ENCODE measurements around the gene SCFD2. TPM values are rescaled to one million over a fixed set of nuclear protein-coding genes. Genes with fewer than 3 reads are reported as not detected.

The SCFD2 gene
- polyA plus RNA-seq, 1 donor: 8.2 TPM

DNA sequence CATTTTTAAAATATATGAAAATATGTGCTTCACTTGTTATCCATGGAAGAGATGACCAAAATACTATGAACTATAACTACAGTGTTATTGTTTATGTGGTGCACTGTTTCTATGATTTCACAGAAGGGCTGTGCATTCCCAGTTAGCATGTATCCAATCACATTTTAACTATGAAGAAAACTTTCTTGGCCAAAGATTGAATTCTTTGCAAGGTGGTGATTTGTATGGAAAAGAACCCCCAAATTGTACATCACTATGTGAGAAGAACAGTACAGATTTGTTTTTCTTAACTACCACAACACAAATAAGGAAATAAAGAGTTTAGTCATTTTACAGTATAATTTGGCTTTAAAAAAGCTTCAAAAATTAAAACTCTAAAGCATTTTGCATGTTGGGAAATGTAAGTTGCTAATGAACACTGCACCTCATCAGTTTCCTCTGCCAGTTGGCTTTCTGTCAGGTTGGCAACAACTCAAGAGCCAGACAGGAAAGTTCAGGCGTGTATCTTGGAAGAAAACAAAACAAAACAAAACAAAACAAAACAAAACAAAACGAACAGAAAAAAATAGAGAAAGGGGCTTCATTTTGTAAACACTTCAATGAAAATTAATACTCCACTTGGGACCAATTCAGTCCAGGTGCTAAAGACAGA is 237.0 kb downstream of the SCFD2 start:
- H3K27ac ChIP-seq (ENCODE audit: low read length): no peak overlapping the region
- WGBS (ENCODE audit: insufficient coverage, low lambda C conversion rate): 93% methylated on average over 2 of the region's 2 CpGs
- no peaks in the 10 kb centered on the region for H3K9me3 ChIP-seq (ENCODE audit: control insufficient read depth, low read depth, low read length)
- H3K36me3 ChIP-seq (ENCODE audit: control insufficient read depth, insufficient read depth, low read length): no peaks in the 10 kb centered on the region
- no peak for DNase-seq
- H3K4me1 ChIP-seq (ENCODE audit: control insufficient read depth, insufficient read depth, low read length): peaks cover 7% of the 10 kb centered on the region
- H3K27me3 ChIP-seq (ENCODE audit: control insufficient read depth, insufficient read depth, low read length): no peaks in the 10 kb centered on the region
- no peak overlapping the region for H3K4me3 ChIP-seq (ENCODE audit: low read length)

DNA sequence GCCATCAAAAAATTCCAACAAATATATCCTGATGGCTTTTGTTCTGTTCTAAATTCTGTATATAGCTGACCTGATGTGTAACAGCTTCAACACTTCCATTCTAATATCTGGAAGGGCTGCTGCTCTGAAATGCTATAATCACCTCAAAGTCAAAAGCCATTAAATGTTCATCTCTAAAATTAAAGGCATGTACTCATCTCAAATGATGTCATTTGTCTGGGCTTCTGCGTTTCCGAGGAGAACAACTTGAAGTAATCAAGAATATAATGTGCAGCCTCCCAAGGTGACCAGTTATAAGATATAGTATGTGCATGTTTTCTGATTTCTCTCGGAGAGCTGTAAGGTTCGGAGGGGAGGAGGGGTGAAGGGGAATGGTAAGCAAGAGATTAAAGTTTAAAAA is 237.6 kb downstream of the SCFD2 start:
- Histone ChIP-seq H3K4me1 (ENCODE audit: control insufficient read depth, insufficient read depth, low read length) (peaks cover 9% of the 10 kb centered on the region), H3K36me3 (ENCODE audit: control insufficient read depth, insufficient read depth, low read length) (no peaks in the 10 kb centered on the region), H3K27me3 (ENCODE audit: control insufficient read depth, insufficient read depth, low read length) (no peaks in the 10 kb centered on the region), H3K4me3 (ENCODE audit: low read length) (no peak overlapping the region), H3K27ac (ENCODE audit: low read length) (no peak overlapping the region), H3K9me3 (ENCODE audit: control insufficient read depth, low read depth, low read length) (no peaks in the 10 kb centered on the region)
- WGBS (ENCODE audit: insufficient coverage, low lambda C conversion rate): 93% methylated on average over 4 of the region's 4 CpGs
- no peak for DNase-seq

DNA sequence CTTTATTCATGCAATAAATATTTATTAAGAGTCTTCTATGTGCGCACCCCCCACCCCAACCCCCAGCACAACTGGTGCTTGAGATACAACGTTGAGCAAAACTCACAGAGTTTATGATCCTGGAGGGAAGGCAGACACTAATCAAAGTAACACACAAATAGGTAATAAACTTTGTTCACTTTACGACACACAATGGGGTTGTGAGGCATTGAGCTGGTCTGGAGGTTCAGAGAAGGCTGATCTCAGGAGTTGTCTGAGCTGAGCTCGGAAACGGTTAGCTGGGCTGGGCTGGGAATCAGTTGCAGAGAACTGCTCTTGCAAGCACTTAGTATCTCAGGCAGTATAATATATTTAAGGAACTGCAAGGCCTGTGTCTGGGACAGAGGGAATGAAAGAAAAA is 238.5 kb downstream of the SCFD2 start:
- no CpG with 5 or more reads among the region's 5 CpGs for WGBS (ENCODE audit: insufficient coverage, low lambda C conversion rate)
- DNase-seq: peak in 1 of 2 donors; percentile 37
- H3K36me3 ChIP-seq (ENCODE audit: control insufficient read depth, insufficient read depth, low read length): no peaks in the 10 kb centered on the region
- H3K4me3 ChIP-seq (ENCODE audit: low read length): no peak overlapping the region
- H3K4me1 ChIP-seq (ENCODE audit: control insufficient read depth, insufficient read depth, low read length): peaks cover 14% of the 10 kb centered on the region
- H3K9me3 ChIP-seq (ENCODE audit: control insufficient read depth, low read depth, low read length): no peaks in the 10 kb centered on the region
- no peaks in the 10 kb centered on the region for H3K27me3 ChIP-seq (ENCODE audit: control insufficient read depth, insufficient read depth, low read length)
- H3K27ac ChIP-seq (ENCODE audit: low read length): no peak overlapping the region

DNA sequence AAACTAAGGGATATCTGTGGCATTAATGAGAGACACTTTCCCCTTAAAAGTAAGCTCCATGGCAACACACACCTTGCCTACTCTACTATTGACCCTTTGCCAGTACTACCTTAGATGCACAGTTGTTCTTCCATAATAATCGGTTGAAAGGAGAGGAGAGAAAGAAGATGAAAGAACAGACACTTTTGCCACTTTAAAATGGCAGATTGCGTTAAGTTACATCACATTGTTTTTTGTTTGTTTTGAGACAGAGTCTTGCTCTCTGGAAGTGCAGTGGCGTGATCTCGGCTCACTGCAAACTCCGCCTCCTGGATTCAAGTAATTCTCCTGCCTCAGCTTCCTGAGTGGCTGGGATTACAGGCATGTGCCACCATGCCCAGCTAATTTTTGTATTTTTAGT is 239.8 kb downstream of the SCFD2 start:
- no peaks in the 10 kb centered on the region for H3K27me3 ChIP-seq (ENCODE audit: control insufficient read depth, insufficient read depth, low read length)
- peaks cover 19% of the 10 kb centered on the region for H3K4me1 ChIP-seq (ENCODE audit: control insufficient read depth, insufficient read depth, low read length)
- no CpG with 5 or more reads among the region's 5 CpGs for WGBS (ENCODE audit: insufficient coverage, low lambda C conversion rate)
- no peaks in the 10 kb centered on the region for H3K9me3 ChIP-seq (ENCODE audit: control insufficient read depth, low read depth, low read length)
- H3K4me3 ChIP-seq (ENCODE audit: low read length): no peak overlapping the region
- H3K27ac ChIP-seq (ENCODE audit: low read length): no peak overlapping the region
- no peaks in the 10 kb centered on the region for H3K36me3 ChIP-seq (ENCODE audit: control insufficient read depth, insufficient read depth, low read length)
- DNase-seq: no peak

DNA sequence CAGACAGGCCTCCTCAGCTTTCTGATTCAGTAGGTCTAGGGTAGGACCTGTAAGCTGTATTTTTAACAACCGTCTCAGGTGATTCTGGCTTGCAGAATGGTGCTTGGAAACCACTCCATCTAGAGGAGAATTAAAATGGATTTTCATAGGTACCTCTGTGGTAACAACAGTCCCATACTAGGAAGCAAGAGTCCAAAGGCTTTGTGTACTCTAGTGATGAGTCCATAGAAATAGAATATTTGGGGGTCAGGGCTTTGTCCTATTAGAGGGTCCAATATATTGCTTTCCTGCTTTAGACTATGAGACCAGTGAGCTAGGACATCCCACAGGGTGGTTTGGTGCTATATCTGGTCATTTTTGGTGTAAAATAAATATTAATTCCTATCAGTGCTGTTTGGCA is 242.0 kb downstream of the SCFD2 start:
- H3K9me3 ChIP-seq (ENCODE audit: control insufficient read depth, low read depth, low read length): no peaks in the 10 kb centered on the region
- H3K27ac ChIP-seq (ENCODE audit: low read length): no peak overlapping the region
- no peaks in the 10 kb centered on the region for H3K27me3 ChIP-seq (ENCODE audit: control insufficient read depth, insufficient read depth, low read length)
- peaks cover 29% of the 10 kb centered on the region for H3K4me1 ChIP-seq (ENCODE audit: control insufficient read depth, insufficient read depth, low read length)
- no CpG with 5 or more reads among the region's 1 CpG for WGBS (ENCODE audit: insufficient coverage, low lambda C conversion rate)
- H3K36me3 ChIP-seq (ENCODE audit: control insufficient read depth, insufficient read depth, low read length): no peaks in the 10 kb centered on the region
- H3K4me3 ChIP-seq (ENCODE audit: low read length): no peak overlapping the region
- DNase-seq: no peak

DNA sequence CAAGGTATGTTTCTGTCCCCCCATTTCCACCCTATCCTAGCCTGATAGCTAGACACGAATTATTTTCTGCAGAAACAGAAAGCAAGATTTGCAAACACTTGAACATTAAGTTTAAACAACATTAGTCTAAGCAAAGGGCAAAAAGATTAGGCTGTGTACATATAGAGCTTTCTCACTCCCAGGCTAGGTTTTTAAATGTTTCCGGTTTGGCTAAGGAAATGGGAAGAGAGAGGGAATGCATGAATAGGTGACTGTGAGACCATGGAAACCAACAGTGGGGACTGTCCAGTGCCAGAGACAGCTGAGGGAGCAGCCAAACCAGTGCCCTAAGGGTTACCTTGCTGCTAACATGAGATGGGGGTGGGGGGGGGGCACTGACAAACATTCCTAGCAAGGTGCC is 242.7 kb downstream of the SCFD2 start:
- Histone ChIP-seq H3K4me1 (ENCODE audit: control insufficient read depth, insufficient read depth, low read length) (peaks cover 29% of the 10 kb centered on the region), H3K27ac (ENCODE audit: low read length) (no peak overlapping the region), H3K36me3 (ENCODE audit: control insufficient read depth, insufficient read depth, low read length) (no peaks in the 10 kb centered on the region), H3K27me3 (ENCODE audit: control insufficient read depth, insufficient read depth, low read length) (no peaks in the 10 kb centered on the region), H3K4me3 (ENCODE audit: low read length) (no peak overlapping the region), H3K9me3 (ENCODE audit: control insufficient read depth, low read depth, low read length) (no peaks in the 10 kb centered on the region)
- 33% methylated on average over 1 of the region's 2 CpGs for WGBS (ENCODE audit: insufficient coverage, low lambda C conversion rate)
- peak in 1 of 2 donors; percentile 32 for DNase-seq

DNA sequence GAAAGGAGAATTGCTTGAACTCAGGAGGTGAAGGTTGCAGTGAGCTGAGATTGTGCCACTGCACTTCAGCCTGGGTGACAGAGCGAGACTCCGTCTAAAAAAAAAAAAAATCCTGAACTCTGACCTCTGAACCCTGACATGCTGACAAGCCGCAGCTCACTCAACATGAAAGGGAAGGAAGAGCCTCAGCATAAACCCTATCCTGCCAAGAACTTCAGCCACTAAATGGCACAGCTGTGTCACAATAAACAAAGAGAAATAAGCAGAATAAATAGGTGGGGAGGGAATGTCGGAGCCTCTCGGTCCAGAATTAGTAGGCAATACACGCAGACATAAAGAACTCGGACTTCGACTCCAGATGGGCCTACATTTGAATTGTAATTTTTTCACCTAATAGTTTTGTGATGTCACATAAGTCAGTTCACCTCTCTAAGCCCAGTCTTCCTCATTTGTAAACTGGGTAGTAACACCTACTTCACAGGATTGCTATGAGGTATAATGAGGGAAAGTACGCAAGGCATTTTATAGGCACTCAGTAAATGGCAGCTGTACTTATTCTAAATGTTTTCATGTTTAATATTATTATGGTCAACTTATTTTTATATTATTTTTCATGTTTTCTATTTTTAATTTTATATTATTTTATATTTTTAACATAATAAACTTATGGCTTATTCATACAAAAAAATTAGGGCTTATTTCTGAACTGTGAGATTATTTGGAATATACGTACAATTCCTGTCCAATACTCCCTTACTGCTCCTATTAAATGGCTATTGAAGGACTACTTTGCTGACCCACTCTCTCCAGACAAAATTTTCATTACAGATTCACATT is 243.4 kb downstream of the SCFD2 start:
- Histone ChIP-seq H3K9me3 (ENCODE audit: control insufficient read depth, low read depth, low read length) (no peaks in the 10 kb centered on the region), H3K27me3 (ENCODE audit: control insufficient read depth, insufficient read depth, low read length) (no peaks in the 10 kb centered on the region), H3K27ac (ENCODE audit: low read length) (no peak overlapping the region), H3K36me3 (ENCODE audit: control insufficient read depth, insufficient read depth, low read length) (no peaks in the 10 kb centered on the region), H3K4me1 (ENCODE audit: control insufficient read depth, insufficient read depth, low read length) (peaks cover 26% of the 10 kb centered on the region), H3K4me3 (ENCODE audit: low read length) (no peak overlapping the region)
- peak in 1 of 2 donors; percentile 56 for DNase-seq
- 60% methylated on average over 1 of the region's 10 CpGs for WGBS (ENCODE audit: insufficient coverage, low lambda C conversion rate)

DNA sequence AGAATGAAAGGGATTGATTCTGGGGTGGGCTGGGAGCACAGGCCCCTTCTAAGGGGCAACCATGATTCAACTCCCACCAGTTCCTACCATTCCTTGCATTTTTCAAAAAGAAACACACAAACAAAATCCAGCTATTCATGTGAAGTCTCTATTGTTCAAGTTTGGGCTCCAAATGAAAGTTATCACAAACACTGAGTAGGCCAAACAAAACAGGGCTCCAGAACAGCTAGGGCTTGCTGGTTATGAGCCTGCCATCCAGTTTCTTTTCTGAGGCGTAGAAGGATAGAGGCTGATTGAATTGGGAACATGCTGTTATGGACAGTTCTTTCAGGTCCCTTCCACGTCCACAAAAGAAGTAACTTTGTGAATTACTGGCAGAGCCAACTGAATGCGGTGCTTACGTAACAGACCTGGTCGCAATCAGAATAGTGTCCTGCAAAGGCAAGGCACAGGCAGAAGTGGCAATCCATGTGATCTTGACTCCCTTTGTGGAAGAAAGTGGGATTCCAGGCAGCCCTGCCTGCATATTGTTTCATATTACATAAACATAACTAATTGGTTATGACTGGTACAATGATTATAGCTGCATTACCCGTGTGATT is 244.5 kb downstream of the SCFD2 start:
- 100% methylated on average over 2 of the region's 6 CpGs for WGBS (ENCODE audit: insufficient coverage, low lambda C conversion rate)
- peaks cover 22% of the 10 kb centered on the region for H3K4me1 ChIP-seq (ENCODE audit: control insufficient read depth, insufficient read depth, low read length)
- no peaks in the 10 kb centered on the region for H3K27me3 ChIP-seq (ENCODE audit: control insufficient read depth, insufficient read depth, low read length)
- no peaks in the 10 kb centered on the region for H3K36me3 ChIP-seq (ENCODE audit: control insufficient read depth, insufficient read depth, low read length)
- no peaks in the 10 kb centered on the region for H3K9me3 ChIP-seq (ENCODE audit: control insufficient read depth, low read depth, low read length)
- no peak overlapping the region for H3K27ac ChIP-seq (ENCODE audit: low read length)
- no peak overlapping the region for H3K4me3 ChIP-seq (ENCODE audit: low read length)
- DNase-seq: no peak

DNA sequence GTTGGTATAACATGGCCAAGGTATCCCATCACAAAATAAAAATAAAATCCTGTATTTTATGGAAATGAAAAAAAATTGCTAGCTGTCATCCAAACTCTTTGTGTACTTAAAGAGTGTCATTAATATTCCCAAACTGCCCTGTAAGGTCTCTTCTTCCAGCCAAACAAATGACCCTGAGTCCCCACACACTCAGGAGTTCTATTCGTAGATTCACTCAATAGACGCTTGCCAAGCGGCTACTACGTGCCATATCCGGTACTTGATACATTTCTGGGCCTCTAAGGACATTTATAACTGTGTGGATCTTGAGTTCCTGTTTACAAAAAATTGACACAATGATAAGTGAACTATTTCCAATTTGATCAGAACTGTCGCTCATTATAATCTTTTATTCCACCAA is 245.1 kb downstream of the SCFD2 start:
- Histone ChIP-seq H3K27me3 (ENCODE audit: control insufficient read depth, insufficient read depth, low read length) (no peaks in the 10 kb centered on the region), H3K36me3 (ENCODE audit: control insufficient read depth, insufficient read depth, low read length) (no peaks in the 10 kb centered on the region), H3K9me3 (ENCODE audit: control insufficient read depth, low read depth, low read length) (no peaks in the 10 kb centered on the region), H3K27ac (ENCODE audit: low read length) (no peak overlapping the region), H3K4me3 (ENCODE audit: low read length) (no peak overlapping the region), H3K4me1 (ENCODE audit: control insufficient read depth, insufficient read depth, low read length) (peaks cover 22% of the 10 kb centered on the region)
- no peak for DNase-seq
- WGBS (ENCODE audit: insufficient coverage, low lambda C conversion rate): 100% methylated on average over 1 of the region's 6 CpGs

DNA sequence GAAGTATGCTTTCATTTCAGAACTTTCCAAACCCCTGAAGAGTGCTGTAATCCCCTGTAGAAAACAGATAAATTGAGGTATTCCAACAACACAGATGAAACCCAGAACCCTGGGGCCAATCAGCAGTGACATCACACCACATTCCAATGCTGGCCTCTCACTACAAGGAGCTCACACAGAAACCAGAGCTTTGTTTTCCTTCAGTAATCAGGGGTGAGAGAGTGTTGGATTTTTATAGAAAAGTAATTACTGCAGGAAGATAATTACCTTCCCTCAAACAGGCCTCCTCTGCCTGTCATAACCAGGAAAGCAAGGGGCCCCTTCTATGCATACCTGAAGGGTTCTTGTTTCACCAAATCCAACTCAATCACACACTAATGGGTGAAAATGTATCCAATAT is 246.2 kb downstream of the SCFD2 start:
- Histone ChIP-seq H3K27me3 (ENCODE audit: control insufficient read depth, insufficient read depth, low read length) (no peaks in the 10 kb centered on the region), H3K4me3 (ENCODE audit: low read length) (no peak overlapping the region), H3K4me1 (ENCODE audit: control insufficient read depth, insufficient read depth, low read length) (peaks cover 22% of the 10 kb centered on the region), H3K36me3 (ENCODE audit: control insufficient read depth, insufficient read depth, low read length) (no peaks in the 10 kb centered on the region), H3K27ac (ENCODE audit: low read length) (peak overlapping the region; percentile 29), H3K9me3 (ENCODE audit: control insufficient read depth, low read depth, low read length) (no peaks in the 10 kb centered on the region)
- peak; percentile 32 to 47 for DNase-seq
